ENCODE results near the gene PDCD1LG2. TPM values are rescaled to one million over a fixed set of nuclear protein-coding genes. Genes with fewer than 3 reads are reported as not detected.

PDCD1LG2 gene
- total RNA-seq, 6 donors from 2014 or later, result 1.0 to 10.6 (median 3.2) TPM

- no peak for DNase-seq
- Histone ChIP-seq H3K36me3 (peaks cover 0 to 13% (median 0%) of the 10 kb centered on the region in 4 donors), H3K27ac (no peak overlapping the region), H3K4me3 (no peak overlapping the region), H3K27me3 (no peaks in the 10 kb centered on the region), H3K9me3 (no peaks in the 10 kb centered on the region), H3K4me1 (peaks cover 8 to 26% (median 16%) of the 10 kb centered on the region in 4 donors)
- TF ChIP-seq EP300 (IDR thresholded peaks at IDR 0.05), result no peak
- TF ChIP-seq POLR2AphosphoS5 (IDR thresholded peaks at IDR 0.05), result no peak
- no peak for TF ChIP-seq CTCF (IDR thresholded peaks at IDR 0.05)
- TF ChIP-seq POLR2A (IDR thresholded peaks at IDR 0.05), result no peak
- ATAC-seq (ENCODE audit: low FRiP score in 2 of 2), result no peak
- 75 to 82% methylated on average over 1 of the region's 1 CpG for WGBS, 2 donors
Measured at GRCh38 chr9:5532306-5532705, 22.0 kb downstream of the PDCD1LG2 start.

- Histone ChIP-seq H3K9me3 (no peaks in the 10 kb centered on the region), H3K4me1 (peaks cover 8 to 26% (median 16%) of the 10 kb centered on the region in 4 donors), H3K4me3 (no peak overlapping the region), H3K36me3 (peaks cover 0 to 13% (median 0%) of the 10 kb centered on the region in 4 donors), H3K27ac (no peak overlapping the region), H3K27me3 (no peaks in the 10 kb centered on the region)
- no peak for TF ChIP-seq EP300 (IDR thresholded peaks at IDR 0.05)
- no peak for TF ChIP-seq POLR2AphosphoS5 (IDR thresholded peaks at IDR 0.05)
- no peak for TF ChIP-seq CTCF (IDR thresholded peaks at IDR 0.05)
- no peak for TF ChIP-seq POLR2A (IDR thresholded peaks at IDR 0.05)
- no peak for ATAC-seq (ENCODE audit: low FRiP score in 2 of 2)
- WGBS, 2 donors, result 77 to 94% methylated on average over 5 of the region's 5 CpGs
- no peak for DNase-seq
Measured at GRCh38 chr9:5532790-5533189, 22.5 kb downstream of the PDCD1LG2 start.

GRCh38 chr9:5536684-5537083 is 26.4 kb downstream of the PDCD1LG2 start:
- H3K9me3 ChIP-seq, result no peaks in the 10 kb centered on the region
- TF ChIP-seq POLR2AphosphoS5 (IDR thresholded peaks at IDR 0.05) (no peak), EP300 (IDR thresholded peaks at IDR 0.05) (no peak), POLR2A (IDR thresholded peaks at IDR 0.05) (no peak), CTCF (IDR thresholded peaks at IDR 0.05) (no peak)
- WGBS, 2 donors, result 58 to 62% methylated on average over 2 of the region's 2 CpGs
- peaks cover 5 to 8% (median 7%) of the 10 kb centered on the region in 4 donors for H3K4me1 ChIP-seq
- no peaks in the 10 kb centered on the region for H3K27me3 ChIP-seq
- no peak overlapping the region for H3K27ac ChIP-seq
- DNase-seq, result peak in 1 of 2 donors; percentile 26
- H3K36me3 ChIP-seq, result peaks cover 0 to 13% (median 0%) of the 10 kb centered on the region in 4 donors
- ATAC-seq (ENCODE audit: low FRiP score in 2 of 2), result peak in 1 of 2 donors; percentile 56
- H3K4me3 ChIP-seq, result no peak overlapping the region

- H3K27ac ChIP-seq, result no peak overlapping the region
- DNase-seq (no peak), ATAC-seq (ENCODE audit: low FRiP score in 2 of 2) (no peak)
- H3K36me3 ChIP-seq, result no peaks in the 10 kb centered on the region
- no peaks in the 10 kb centered on the region for H3K4me1 ChIP-seq
- H3K9me3 ChIP-seq, result no peaks in the 10 kb centered on the region
- TF ChIP-seq POLR2A (IDR thresholded peaks at IDR 0.05), result no peak
- no peak for TF ChIP-seq POLR2AphosphoS5 (IDR thresholded peaks at IDR 0.05)
- TF ChIP-seq EP300 (IDR thresholded peaks at IDR 0.05), result no peak
- TF ChIP-seq CTCF (IDR thresholded peaks at IDR 0.05), result no peak
- no peaks in the 10 kb centered on the region for H3K27me3 ChIP-seq
- no peak overlapping the region for H3K4me3 ChIP-seq
- WGBS, 2 donors, result 67 to 69% methylated on average over 2 of the region's 2 CpGs
Measured at GRCh38 chr9:5543875-5544702, 33.8 kb downstream of the PDCD1LG2 start.

All from upper lobe of left lung (tissue), 6 donors.